Midbrain (tissue), 1 donor: ENCODE results near the gene SUPT3H.
"Not testable (repeated sequence)": the region's sequence is repeated elsewhere in the genome, so short reads cannot be mapped to it uniquely, and the experiment has no call there.

Experiments used
- DNase-seq: peaks from one replicate; lab custom pipeline; 2025; lab: John Stamatoyannopoulos, UW

SUPT3H gene

DNA sequence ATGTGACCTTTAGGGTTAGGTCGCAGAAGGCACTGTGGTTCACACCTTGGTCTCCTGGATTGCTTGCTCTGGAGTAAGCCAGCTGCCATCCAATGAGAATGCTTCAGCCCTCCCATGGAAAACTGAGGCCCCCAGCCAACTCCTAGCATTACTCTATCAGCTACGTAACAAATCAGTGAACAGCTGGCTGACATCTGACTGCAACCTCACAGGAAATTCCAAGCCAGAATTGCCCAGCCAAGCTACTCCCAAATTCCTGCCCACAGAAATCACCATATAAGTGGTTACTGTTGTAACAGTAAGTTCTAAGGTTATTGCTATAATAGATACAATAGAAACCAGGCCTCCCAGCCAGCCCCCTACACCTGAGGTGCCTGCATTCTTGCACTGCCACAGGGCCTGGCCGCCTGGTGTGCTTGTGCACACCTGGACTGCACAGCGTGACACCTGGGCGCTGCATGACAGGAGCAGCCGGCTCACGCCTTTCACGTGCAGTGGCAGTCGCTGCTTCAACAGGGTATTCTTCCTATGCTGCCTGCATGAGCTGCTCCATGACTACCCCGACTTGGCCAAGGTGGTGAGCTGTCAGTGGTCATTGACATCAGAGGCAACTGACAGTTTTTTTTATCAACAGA is 479.3 kb downstream of the SUPT3H start:
- DNase-seq, result no peak

DNA sequence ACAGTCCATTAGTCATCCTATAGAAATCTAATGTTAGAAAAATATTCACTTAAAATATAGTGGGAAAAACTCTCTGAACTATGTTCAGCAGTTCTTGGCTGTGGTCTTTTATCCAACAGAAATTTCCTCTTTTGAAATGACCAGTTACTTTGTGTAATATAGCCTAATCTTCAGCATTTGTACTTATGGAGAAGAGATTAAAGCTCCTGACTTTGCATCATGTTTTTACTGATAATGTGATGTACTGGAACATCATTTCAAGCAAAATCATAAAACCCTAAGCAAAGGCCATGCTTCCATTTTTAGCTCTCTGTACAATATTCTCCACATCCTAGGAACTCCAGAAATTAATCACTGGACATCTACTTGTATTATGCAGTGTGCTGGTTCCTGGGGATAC is 480.4 kb downstream of the SUPT3H start:
- no peak for DNase-seq

GRCh38 chr6:44896701-44897100 is 481.0 kb downstream of the SUPT3H start:
- DNase-seq, result no peak

DNA sequence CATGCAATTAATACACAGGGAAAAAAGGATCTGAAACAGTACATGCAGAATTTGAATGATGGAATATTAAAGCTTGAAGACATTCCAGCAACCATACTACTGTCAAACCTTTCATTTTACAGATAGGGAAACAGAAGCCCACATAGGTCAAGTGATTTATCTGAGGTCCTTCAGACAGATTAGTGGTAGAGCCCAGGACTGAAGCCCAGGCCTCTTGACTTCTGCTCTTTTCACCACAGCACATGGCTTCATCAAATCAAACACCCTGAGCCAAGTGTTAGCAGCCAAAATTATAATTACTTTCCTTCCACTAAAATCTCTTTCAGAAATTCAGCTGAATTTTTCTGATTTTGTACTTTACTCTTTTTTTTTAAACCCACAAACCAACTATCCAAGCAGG is 485.2 kb downstream of the SUPT3H start:
- DNase-seq, result no peak

DNA sequence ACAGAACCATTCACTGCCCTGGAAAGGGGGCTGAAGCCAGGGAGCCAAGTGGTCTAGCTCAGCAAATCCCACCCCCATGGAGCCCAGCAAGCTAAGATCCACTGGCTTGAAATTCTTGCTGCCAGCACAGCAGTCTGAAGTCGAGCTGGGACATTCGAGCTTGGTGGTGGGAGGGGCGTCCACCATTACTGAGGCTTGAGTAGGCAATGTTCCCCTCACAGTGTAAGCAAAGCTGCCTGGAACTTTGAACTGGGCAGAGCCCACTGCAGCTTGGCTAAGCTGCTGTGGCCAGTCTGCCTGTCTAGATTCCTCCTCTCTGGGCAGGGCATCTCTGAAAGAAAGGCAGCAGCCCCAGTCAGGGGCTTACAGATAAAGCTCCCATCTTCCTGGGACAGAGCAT is 498.7 kb downstream of the SUPT3H start:
- not testable (repeated sequence) for DNase-seq

- not testable (repeated sequence) for DNase-seq
Observed at GRCh38 chr6:44876638-44877037, 501.1 kb downstream of the SUPT3H start.

- DNase-seq, result no peak
Observed at GRCh38 chr6:44869321-44869897, 508.3 kb downstream of the SUPT3H start.

DNA sequence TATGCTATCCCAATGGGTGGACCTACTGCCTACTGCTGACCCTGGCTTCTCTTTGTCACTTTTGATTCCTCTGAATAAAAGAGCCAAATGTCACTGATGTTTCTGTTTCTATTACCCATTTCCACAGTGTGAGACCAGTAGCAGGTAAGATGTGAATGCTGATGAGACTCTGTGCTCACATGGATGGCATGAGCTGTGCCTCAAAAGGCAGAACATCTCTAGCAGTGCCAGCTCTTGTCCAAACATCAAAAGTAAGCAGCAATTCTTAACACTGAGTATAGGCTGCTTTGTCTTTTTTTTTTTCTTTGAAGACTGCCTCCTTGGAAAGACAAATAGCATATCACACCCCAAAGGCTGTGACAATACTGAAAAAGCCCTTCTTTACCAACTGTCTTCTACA is 508.8 kb downstream of the SUPT3H start:
- DNase-seq, result no peak

- no peak for DNase-seq
Observed at GRCh38 chr6:44868335-44868668, 509.4 kb downstream of the SUPT3H start.

DNA sequence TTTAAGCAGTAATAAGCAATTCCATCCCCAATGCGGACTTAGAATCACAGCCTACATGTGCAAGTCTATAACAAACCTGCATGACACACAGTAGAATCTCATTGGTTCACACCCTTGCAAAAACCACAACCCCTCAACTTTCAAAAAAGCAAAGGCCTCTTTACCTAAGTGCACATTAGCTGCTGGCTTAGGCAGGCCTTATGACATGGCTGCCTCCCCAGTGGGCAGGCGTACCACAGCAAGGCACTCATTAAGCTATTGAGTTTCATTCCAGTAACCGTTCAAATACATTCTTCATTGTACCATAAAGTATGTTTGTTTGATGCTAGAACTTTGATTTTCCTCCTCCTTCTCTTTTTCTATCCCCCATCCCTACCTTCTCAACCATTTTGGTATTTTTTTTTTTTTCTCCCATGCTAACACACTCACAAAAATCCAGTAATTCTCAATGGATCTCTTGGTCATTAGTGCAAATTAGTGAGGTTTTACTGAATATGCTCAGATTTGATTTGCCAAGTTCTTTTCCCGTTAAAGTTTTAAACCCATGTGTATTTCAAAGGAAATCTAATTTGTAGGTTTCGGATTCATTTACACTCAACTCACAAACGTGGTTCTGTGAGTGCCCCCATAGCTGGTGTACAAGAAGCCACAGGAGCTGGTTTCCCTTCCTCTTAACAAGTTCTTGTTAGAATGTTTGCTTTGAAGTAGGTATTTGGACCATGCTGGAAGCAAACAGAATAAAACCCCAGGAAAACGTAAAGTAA is 510.0 kb downstream of the SUPT3H start:
- no peak for DNase-seq

DNA sequence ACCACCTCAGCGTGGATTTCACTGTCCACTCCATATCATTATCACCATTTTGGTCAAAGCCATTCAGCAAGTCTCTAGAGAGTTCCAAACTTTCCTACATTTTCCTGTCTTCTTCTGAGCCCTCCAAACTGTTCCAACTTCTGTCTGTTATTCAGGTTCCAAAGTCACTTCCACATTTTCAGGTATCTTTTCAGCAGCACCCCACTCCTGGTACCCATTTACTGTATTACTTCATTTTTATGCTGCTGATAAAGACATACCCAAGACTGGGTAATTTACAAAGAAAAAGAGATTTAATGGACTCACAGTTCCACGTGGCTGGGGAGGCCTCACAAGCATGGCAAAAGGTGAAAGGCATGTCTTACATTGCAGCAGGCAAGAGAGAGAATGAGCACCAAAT is 512.5 kb downstream of the SUPT3H start:
- DNase-seq, result not testable (repeated sequence)

DNA sequence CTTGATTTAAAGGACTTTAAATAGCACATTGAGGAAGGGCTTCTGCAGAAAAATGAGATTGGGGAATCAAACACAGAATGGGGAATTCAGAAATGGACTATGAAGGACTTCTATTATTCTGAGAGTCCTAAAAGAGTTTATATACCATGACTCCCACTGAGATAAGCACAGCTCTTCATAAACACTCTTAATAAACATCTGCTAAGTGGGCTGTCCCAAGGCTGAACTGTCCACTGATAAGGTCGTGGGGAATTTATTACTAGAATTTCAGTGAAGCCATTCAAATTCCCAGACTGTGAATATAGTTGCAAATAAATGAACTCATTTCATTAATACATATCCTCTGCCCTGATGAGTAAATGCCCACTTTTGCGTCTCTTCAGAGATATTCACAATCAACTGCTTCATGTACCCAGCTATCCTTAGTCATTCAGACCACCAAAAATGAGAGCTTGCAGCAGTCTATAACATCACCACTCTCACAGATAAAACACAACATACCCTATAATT is 517.8 kb downstream of the SUPT3H start:
- DNase-seq, result no peak

DNA sequence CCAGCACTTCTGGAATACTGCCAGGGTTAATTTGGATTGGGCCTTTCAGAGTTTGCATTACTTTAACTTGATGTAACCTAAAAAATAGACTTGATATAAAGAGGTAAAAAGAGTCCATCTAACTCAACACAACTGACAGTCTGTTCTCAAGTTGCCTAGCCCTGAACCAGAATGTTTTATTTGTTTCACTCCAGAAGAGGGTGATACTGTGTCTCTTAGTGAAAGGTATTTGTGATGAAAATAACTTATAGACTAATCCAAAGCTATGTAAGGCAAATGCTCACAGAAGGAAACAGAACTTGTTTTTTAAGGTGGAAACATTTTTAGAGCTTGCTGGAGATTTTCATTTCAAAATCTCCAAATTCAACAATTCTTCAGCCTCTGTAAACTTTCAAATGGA is 518.7 kb downstream of the SUPT3H start:
- DNase-seq, result no peak

DNA sequence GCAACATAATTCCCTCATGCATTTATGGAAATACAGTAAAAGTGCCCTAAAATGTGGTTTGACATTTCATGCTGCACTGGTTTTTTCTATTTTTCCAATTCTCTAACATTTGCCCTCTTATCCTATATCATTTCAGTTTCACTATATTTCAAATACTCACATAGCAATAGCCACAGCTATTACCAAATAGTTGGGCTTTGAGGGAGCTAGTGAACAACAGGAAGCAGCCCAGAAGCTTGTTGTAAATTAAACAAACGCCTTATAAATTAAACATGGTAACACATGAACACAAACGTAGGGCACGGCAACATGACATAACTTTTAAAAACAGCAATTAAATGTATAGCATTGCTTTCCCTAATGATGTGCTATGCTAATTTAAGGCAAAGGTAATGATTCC is 521.3 kb downstream of the SUPT3H start:
- no peak for DNase-seq

DNA sequence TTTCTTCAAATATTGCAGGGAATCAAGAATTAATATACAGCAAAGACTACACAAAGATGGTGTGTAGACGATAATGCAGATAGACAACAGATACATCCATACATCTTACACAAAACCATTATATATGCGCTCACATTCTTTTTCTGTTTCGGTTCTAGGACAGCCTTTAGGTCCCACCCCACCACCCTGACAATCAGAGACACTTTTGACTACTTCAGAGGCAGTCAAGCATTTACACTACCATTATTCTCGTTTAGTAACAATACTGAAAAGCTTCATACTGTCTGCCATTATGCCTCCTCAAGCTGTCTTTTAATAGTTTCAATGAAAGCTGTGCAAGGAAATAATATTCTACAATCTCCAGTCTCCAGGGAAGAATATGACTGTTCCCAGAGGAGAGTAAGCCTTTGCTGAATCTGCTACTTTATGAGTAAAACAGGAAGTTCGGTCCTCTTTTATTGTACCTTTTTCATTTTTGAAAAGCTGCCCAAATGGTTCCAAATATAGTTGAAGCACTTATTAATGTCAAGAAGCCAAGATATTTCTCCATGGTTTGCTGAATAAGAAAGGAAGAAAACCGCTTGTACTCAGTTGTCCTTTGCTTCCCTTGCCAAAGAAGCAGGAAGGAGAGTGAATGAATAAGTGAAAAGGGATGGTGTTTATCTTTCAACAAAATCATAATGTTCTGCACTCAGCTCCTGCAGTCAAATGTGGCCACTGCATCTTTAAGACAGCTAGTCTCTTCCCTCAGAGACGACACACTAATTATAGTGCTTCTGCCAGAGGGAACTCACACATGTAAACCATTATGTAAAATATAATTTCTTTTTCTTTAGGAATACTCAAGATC is 521.9 kb downstream of the SUPT3H start:
- DNase-seq, result no peak

DNA sequence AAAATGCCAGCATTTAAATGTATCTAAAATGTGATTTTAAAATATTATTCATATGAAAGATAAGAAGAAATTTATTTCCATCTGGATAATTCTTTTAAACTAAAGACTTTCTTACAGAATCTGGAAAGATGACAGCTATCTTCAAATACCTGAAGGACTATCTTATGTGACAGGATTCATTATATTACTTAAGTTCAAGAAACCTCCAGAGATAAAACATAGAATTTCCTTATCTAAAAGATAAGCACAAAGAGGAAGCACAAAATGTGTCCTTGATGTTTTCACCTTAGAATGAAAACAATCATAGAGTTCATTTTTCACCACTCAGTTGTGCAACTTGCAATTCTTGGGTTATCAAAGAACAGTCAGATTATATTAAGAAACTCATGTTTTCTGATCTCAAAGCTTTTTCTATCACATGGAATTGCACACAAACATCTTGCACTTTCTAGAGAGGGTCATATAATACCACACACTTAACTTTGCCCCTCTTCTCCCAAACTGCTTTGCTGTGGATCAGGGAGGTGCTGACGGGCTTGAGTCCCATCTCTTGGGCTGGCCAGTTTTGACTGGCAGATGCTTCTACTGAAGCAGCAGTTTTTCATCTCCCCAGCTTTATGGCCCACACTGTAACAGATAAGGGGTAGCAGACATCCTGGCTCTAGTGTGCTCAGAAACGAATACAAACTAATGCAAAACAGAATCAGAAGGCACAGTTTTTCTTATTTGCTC is 522.9 kb downstream of the SUPT3H start:
- no peak for DNase-seq

DNA sequence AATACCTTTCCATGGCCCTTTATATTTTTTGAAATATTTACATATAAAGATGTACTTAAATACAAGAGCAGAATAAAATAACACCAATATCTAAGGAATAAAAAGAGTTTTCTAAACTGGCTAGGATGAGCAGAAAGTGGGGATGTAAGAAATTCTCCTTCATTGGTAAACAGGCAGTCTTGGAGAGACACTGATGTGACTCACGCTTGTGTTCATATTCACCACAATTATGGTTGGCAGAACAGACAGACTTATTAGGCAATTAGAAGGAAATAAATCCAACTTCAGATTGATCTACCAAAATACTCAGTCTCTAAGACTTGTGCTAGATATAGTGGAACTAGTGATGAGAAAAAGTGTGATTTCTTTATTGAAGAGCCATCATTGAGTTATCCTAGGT is 526.6 kb downstream of the SUPT3H start:
- no peak for DNase-seq

- no peak for DNase-seq
Observed at GRCh38 chr6:44850312-44850711, 527.4 kb downstream of the SUPT3H start.

GRCh38 chr6:44849806-44850205 is 527.9 kb downstream of the SUPT3H start:
- no peak for DNase-seq

DNA sequence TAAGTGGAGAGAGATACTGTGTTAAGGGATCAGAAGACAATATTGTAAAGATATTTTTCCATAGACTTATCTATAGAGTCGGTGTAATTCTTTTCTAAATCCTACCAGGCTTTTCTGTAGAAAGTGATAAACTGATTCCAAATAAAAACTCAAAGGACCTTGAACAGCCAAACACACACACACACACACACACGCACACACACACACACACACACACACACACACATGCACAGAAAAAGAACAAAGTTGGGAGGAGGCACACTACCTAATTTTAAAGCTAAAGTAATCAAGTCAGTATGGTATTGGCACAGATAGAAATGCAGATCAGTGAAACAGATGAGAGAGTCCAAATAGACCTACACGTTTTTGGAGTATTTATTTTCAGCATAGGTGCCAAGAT is 534.0 kb downstream of the SUPT3H start:
- no peak for DNase-seq

DNA sequence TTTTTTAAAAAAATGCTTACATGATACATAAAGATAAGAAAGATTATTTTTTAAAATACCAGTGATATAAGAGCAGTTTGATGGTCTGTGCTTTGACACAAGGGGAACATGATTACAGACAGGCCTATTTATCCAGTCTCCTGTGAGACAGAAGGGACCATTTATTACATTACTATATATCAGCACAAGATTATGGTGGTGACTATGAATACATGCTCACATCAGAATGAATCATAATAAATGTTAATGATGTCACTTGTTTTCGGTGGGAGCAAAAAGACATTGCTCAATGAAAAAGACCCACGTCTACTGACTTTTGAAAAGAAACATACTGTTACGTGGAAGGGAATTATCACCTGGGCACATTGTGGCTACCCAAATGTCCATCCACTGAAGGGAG is 535.1 kb downstream of the SUPT3H start:
- DNase-seq, result no peak

DNA sequence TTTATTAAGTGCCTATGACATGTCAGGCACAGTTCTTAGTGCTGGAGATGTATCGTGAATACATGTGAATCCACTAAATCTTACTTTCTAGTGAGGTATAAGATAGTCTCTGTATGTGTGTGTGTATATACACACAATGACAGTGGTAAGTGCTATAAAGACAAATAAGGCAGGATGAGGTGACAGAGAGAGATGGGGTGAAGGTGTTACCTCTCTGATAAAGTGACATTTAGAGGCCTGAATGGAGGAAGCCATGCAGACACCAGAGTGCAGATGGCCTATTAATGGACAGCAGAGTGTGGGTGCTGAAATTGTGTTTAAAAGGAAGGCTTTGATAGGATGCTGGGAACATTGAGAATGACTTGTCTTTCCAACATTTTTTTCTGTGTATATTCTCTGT is 535.9 kb downstream of the SUPT3H start:
- DNase-seq, result no peak
